ENCODE measurements around the gene CRMP1.

CRMP1 gene

DNA sequence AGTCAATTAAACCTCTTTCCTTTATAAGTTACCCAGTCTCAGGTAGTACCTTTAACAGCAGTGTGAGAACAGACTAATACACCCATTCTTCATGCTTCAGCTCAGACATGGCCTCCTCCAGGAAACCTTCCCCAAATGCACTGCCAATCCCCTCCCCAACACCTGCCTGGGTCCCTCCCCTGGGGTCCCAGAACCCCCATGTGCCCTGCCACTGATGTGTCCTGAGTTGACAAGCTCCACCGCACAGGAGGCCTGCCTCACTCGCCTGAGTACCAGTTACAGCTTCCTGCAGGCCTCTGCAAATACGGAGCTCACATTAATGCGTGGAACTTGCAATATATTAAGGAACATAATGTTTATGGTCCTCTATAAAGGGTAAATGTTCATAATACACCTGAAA lies 34.9 kb upstream of the CRMP1 start:
- Histone ChIP-seq H3K4me1 (ENCODE audit: insufficient read depth, low read length) (peaks cover 6% of the 10 kb centered on the region; the same call in 1 of the 2 replicates), H3K27ac (ENCODE audit: low read length) (no peak overlapping the region), H3K36me3 (ENCODE audit: insufficient read depth, low read depth, low read length) (no peaks in the 10 kb centered on the region), H3K9ac (ENCODE audit: low read depth, low read length) (no peak overlapping the region), H3K9me3 (ENCODE audit: insufficient read depth, low read depth, low read length) (no peaks in the 10 kb centered on the region), H3K27me3 (ENCODE audit: insufficient read depth, low read length) (no peaks in the 10 kb centered on the region), H3K4me3 (ENCODE audit: low read length) (no peak overlapping the region)

GRCh38 chr4:5927116-5927515 lies 34.2 kb upstream of the CRMP1 start:
- H3K27ac ChIP-seq (ENCODE audit: low read length): no peak overlapping the region
- H3K4me3 ChIP-seq (ENCODE audit: low read length): no peak overlapping the region
- no peaks in the 10 kb centered on the region; the same call in none of the 2 replicates for H3K27me3 ChIP-seq (ENCODE audit: insufficient read depth, low read length)
- no peaks in the 10 kb centered on the region for H3K9me3 ChIP-seq (ENCODE audit: insufficient read depth, low read depth, low read length)
- H3K36me3 ChIP-seq (ENCODE audit: insufficient read depth, low read depth, low read length): no peaks in the 10 kb centered on the region
- no peak overlapping the region for H3K9ac ChIP-seq (ENCODE audit: low read depth, low read length)
- peaks cover 6% of the 10 kb centered on the region; the same call in 1 of the 2 replicates for H3K4me1 ChIP-seq (ENCODE audit: insufficient read depth, low read length)

DNA sequence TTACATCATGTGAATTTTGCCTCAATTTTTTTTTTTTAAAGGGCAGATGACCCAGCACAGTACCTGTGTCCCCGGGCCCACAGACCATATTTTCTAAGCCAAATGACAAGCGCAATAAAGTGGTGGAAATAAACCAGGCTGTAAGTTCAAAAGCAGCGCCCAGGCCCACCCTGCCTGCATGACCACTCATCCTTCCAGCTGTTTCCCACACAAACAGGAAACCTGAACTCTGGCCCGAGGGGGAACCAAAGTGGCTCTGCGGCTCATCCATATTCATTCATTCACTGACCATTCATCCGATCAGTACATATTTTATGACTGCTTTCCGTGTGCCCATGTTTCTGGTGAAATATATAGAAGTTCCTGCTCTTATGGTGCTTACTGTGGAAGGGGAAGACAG lies 33.7 kb upstream of the CRMP1 start:
- Histone ChIP-seq H3K27ac (ENCODE audit: low read length) (no peak overlapping the region), H3K9ac (ENCODE audit: low read depth, low read length) (no peak overlapping the region), H3K36me3 (ENCODE audit: insufficient read depth, low read depth, low read length) (no peaks in the 10 kb centered on the region), H3K4me3 (ENCODE audit: low read length) (no peak overlapping the region), H3K27me3 (ENCODE audit: insufficient read depth, low read length) (no peaks in the 10 kb centered on the region; the same call in none of the 2 replicates), H3K4me1 (ENCODE audit: insufficient read depth, low read length) (peaks cover 6% of the 10 kb centered on the region; the same call in 1 of the 2 replicates), H3K9me3 (ENCODE audit: insufficient read depth, low read depth, low read length) (no peaks in the 10 kb centered on the region)

DNA sequence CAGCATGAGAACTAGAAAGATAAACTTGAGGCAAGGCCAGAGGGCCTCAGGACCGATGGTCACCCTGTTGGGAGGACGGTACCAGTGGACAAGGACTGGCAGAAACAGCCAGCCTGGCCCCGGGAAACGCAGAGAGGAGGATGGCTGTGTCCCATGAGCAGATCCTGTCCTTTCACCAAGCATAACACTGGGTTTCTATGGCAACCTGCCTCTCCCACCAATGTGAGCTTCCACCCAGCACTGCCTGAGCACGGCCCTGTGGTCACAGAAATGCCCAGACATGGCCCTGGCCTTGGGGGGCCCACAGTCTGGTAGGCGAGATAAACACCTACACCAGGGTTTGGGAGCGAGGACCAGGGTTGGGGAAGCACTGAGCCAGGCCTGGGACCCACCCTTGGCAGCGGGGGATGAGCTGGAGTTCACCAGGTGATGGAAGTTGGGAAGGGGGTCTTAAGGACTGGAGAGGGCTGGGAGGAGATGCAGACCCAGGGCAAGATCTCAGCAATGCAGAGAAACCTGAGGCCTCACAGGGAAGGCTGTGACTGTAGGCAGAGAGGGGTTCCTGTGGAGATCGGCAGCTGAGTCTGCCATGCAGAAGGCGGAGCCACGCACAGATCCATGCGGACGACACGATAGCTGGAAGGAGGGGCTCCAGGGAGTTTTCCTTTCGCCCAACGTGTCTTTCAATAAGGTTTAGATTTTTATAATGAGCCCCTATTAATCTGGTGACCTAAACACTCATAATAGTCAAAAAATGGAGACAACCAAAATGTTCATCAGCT lies 32.7 kb upstream of the CRMP1 start:
- Histone ChIP-seq H3K9ac (ENCODE audit: low read depth, low read length) (no peak overlapping the region), H3K4me1 (ENCODE audit: insufficient read depth, low read length) (peaks cover 3% of the 10 kb centered on the region; the same call in 1 of the 2 replicates), H3K27ac (ENCODE audit: low read length) (no peak overlapping the region), H3K9me3 (ENCODE audit: insufficient read depth, low read depth, low read length) (no peaks in the 10 kb centered on the region), H3K4me3 (ENCODE audit: low read length) (no peak overlapping the region), H3K27me3 (ENCODE audit: insufficient read depth, low read length) (no peaks in the 10 kb centered on the region; the same call in none of the 2 replicates), H3K36me3 (ENCODE audit: insufficient read depth, low read depth, low read length) (no peaks in the 10 kb centered on the region)

DNA sequence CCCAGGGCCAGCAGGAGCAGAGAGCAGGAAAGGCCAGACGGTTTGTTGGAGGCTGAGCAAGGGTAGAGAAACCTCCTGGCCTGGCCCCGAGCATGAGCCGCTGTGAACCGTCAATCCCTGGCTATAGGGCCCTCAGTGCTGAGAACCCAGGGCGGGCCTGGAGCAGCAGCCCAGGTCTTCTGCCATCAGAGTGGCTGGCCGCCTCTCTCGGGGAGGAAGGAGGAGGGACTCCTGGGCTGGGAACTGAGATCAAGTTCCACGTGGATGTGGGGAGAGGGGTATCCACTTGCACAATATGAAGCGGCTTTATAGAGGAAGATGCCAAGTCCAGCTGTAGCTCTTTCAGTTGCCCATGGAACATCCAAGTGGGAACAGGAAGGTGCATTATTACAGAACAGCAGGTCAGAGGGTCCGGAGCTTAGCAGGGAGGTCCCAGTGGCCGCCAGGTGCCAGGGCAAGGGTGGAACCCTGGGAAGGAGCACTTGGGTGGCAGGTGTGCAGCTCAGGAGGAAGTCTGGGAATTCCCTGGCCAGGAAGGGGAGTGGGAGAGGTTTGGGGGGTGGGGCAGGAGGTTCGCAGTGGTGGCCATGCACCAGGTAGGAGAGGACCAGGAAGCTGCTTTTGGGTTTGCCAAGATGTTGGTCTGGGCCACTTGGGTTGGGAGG lies 31.7 kb upstream of the CRMP1 start:
- H3K4me1 ChIP-seq (ENCODE audit: insufficient read depth, low read length): peaks cover 3% of the 10 kb centered on the region; the same call in 1 of the 2 replicates
- no peaks in the 10 kb centered on the region; the same call in none of the 2 replicates for H3K27me3 ChIP-seq (ENCODE audit: insufficient read depth, low read length)
- H3K36me3 ChIP-seq (ENCODE audit: insufficient read depth, low read depth, low read length): no peaks in the 10 kb centered on the region
- no peak overlapping the region for H3K4me3 ChIP-seq (ENCODE audit: low read length)
- no peak overlapping the region for H3K27ac ChIP-seq (ENCODE audit: low read length)
- H3K9ac ChIP-seq (ENCODE audit: low read depth, low read length): no peak overlapping the region
- H3K9me3 ChIP-seq (ENCODE audit: insufficient read depth, low read depth, low read length): no peaks in the 10 kb centered on the region

- Histone ChIP-seq H3K9ac (ENCODE audit: low read depth, low read length) (no peak overlapping the region), H3K9me3 (ENCODE audit: insufficient read depth, low read depth, low read length) (no peaks in the 10 kb centered on the region), H3K36me3 (ENCODE audit: insufficient read depth, low read depth, low read length) (no peaks in the 10 kb centered on the region), H3K4me3 (ENCODE audit: low read length) (no peak overlapping the region), H3K27me3 (ENCODE audit: insufficient read depth, low read length) (no peaks in the 10 kb centered on the region; the same call in none of the 2 replicates), H3K27ac (ENCODE audit: low read length) (no peak overlapping the region), H3K4me1 (ENCODE audit: insufficient read depth, low read length) (peaks cover 3% of the 10 kb centered on the region; the same call in 1 of the 2 replicates)
Observed at GRCh38 chr4:5923376-5923775, 30.5 kb upstream of the CRMP1 start.

GRCh38 chr4:5922556-5922955 lies 29.7 kb upstream of the CRMP1 start:
- Histone ChIP-seq H3K4me1 (ENCODE audit: insufficient read depth, low read length) (peaks cover 3% of the 10 kb centered on the region; the same call in 1 of the 2 replicates), H3K9me3 (ENCODE audit: insufficient read depth, low read depth, low read length) (no peaks in the 10 kb centered on the region), H3K36me3 (ENCODE audit: insufficient read depth, low read depth, low read length) (no peaks in the 10 kb centered on the region), H3K9ac (ENCODE audit: low read depth, low read length) (no peak overlapping the region), H3K4me3 (ENCODE audit: low read length) (no peak overlapping the region), H3K27me3 (ENCODE audit: insufficient read depth, low read length) (no peaks in the 10 kb centered on the region; the same call in none of the 2 replicates), H3K27ac (ENCODE audit: low read length) (no peak overlapping the region)

DNA sequence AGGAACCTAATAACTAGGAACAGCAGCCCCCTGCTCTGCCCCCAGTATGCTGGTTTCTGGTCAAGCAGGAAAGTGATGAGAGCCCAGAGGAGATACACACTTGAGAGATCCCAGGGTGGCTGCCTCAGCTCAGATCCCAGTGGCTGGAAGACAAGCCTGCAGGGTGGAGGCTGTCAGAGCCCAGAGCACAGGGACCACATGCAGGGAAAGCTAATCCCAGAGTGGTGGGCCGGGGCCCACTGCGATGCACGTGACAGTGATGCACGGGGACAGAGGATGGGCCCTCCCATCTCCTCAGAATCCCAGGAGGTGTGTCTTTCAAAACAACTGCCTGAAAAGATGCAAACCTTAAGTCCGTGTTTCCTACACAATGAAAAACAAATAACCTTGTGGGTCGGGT lies 29.1 kb upstream of the CRMP1 start:
- Histone ChIP-seq H3K36me3 (ENCODE audit: insufficient read depth, low read depth, low read length) (no peaks in the 10 kb centered on the region), H3K9ac (ENCODE audit: low read depth, low read length) (no peak overlapping the region), H3K27me3 (ENCODE audit: insufficient read depth, low read length) (no peaks in the 10 kb centered on the region; the same call in none of the 2 replicates), H3K4me3 (ENCODE audit: low read length) (no peak overlapping the region), H3K9me3 (ENCODE audit: insufficient read depth, low read depth, low read length) (no peaks in the 10 kb centered on the region), H3K27ac (ENCODE audit: low read length) (no peak overlapping the region), H3K4me1 (ENCODE audit: insufficient read depth, low read length) (peaks cover 3% of the 10 kb centered on the region; the same call in 1 of the 2 replicates)

GRCh38 chr4:5921101-5921980 lies 28.5 kb upstream of the CRMP1 start:
- H3K9me3 ChIP-seq (ENCODE audit: insufficient read depth, low read depth, low read length): no peaks in the 10 kb centered on the region
- H3K4me3 ChIP-seq (ENCODE audit: low read length): no peak overlapping the region
- H3K27ac ChIP-seq (ENCODE audit: low read length): no peak overlapping the region
- peaks cover 3% of the 10 kb centered on the region; the same call in 1 of the 2 replicates for H3K4me1 ChIP-seq (ENCODE audit: insufficient read depth, low read length)
- no peaks in the 10 kb centered on the region for H3K36me3 ChIP-seq (ENCODE audit: insufficient read depth, low read depth, low read length)
- H3K27me3 ChIP-seq (ENCODE audit: insufficient read depth, low read length): no peaks in the 10 kb centered on the region; the same call in none of the 2 replicates
- no peak overlapping the region for H3K9ac ChIP-seq (ENCODE audit: low read depth, low read length)

GRCh38 chr4:5919571-5919970 lies 26.7 kb upstream of the CRMP1 start:
- H3K27me3 ChIP-seq (ENCODE audit: insufficient read depth, low read length): peaks cover 5% of the 10 kb centered on the region
- no peak overlapping the region for H3K4me3 ChIP-seq (ENCODE audit: low read length)
- H3K9me3 ChIP-seq (ENCODE audit: insufficient read depth, low read depth, low read length): no peaks in the 10 kb centered on the region
- H3K9ac ChIP-seq (ENCODE audit: low read depth, low read length): no peak overlapping the region
- H3K36me3 ChIP-seq (ENCODE audit: insufficient read depth, low read depth, low read length): no peaks in the 10 kb centered on the region
- no peak overlapping the region for H3K27ac ChIP-seq (ENCODE audit: low read length)
- H3K4me1 ChIP-seq (ENCODE audit: insufficient read depth, low read length): no peaks in the 10 kb centered on the region

DNA sequence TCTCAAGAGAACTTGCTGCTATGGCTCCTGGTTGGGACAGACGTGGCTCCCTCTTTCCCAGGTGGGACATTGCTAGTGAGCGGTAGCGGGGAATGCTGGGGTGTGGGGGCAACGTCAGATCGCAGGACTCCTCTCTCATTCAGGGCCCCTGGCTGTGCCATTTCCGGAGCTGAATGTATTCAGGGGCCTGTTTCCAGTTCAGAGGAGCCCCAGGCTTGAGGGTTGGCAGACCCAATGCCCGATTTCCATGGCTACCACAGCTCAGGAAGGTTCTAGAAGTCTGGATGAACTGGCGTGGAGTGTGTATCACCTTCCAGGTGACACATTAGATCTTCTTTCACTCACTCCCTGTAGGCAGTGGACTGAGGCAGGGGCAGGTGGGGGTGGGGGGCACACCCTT lies 26.2 kb upstream of the CRMP1 start:
- Histone ChIP-seq H3K9ac (ENCODE audit: low read depth, low read length) (no peak overlapping the region), H3K27ac (ENCODE audit: low read length) (no peak overlapping the region), H3K4me1 (ENCODE audit: insufficient read depth, low read length) (no peaks in the 10 kb centered on the region), H3K4me3 (ENCODE audit: low read length) (no peak overlapping the region), H3K36me3 (ENCODE audit: insufficient read depth, low read depth, low read length) (no peaks in the 10 kb centered on the region), H3K9me3 (ENCODE audit: insufficient read depth, low read depth, low read length) (no peaks in the 10 kb centered on the region), H3K27me3 (ENCODE audit: insufficient read depth, low read length) (peaks cover 5% of the 10 kb centered on the region)

All from iPS-20b (cell line).